Epithelial cell of proximal tubule (primary cell): ENCODE data around the gene NOTO. TPM values are rescaled to one million over a fixed set of nuclear protein-coding genes. Genes with fewer than 3 reads are reported as not detected.

Experiments
- DNase-seq: peaks from one replicate; pipeline ENCODE4 v3.0.0-alpha.2; 2011; ENCODE audit warnings: low read depth
- H3K4me3 ChIP-seq: 2 replicates; pipeline ENCODE4 v1.5.1; 2011; ENCODE audit warnings: low read depth, mild to moderate bottlenecking, low read length
- total RNA-seq: library from RNA; depleted of rRNA; stranded (reverse); fragments of >200 nt; gene quantifications from 2 replicates; pipeline ENCODE4 v1.2.3, GENCODE V29; 2015
- TF ChIP-seq, protein P1 (sequence below): conservative IDR thresholded peaks from 2 replicates; pipeline ENCODE4 v1.5.1; 2012; ENCODE audit warnings: low read depth, mild to moderate bottlenecking, low read length

The NOTO gene
- total RNA-seq, 1 donor from 2014 or later: not detected

- TF ChIP-seq, protein P1, sequence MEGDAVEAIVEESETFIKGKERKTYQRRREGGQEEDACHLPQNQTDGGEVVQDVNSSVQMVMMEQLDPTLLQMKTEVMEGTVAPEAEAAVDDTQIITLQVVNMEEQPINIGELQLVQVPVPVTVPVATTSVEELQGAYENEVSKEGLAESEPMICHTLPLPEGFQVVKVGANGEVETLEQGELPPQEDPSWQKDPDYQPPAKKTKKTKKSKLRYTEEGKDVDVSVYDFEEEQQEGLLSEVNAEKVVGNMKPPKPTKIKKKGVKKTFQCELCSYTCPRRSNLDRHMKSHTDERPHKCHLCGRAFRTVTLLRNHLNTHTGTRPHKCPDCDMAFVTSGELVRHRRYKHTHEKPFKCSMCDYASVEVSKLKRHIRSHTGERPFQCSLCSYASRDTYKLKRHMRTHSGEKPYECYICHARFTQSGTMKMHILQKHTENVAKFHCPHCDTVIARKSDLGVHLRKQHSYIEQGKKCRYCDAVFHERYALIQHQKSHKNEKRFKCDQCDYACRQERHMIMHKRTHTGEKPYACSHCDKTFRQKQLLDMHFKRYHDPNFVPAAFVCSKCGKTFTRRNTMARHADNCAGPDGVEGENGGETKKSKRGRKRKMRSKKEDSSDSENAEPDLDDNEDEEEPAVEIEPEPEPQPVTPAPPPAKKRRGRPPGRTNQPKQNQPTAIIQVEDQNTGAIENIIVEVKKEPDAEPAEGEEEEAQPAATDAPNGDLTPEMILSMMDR: no peak
- DNase-seq: no peak
- peak overlapping the region; percentile 88 for H3K4me3 ChIP-seq
Observed at GRCh38 chr2:73235315-73236028, 33.1 kb downstream of the NOTO start.

GRCh38 chr2:73237168-73237567, 34.8 kb downstream of the NOTO start:
- no peak overlapping the region for H3K4me3 ChIP-seq
- TF ChIP-seq, protein P1: no peak
- DNase-seq: no peak

GRCh38 chr2:73238149-73238548, 35.8 kb downstream of the NOTO start:
- TF ChIP-seq, protein P1: no peak
- H3K4me3 ChIP-seq: no peak overlapping the region
- DNase-seq: no peak

DNA sequence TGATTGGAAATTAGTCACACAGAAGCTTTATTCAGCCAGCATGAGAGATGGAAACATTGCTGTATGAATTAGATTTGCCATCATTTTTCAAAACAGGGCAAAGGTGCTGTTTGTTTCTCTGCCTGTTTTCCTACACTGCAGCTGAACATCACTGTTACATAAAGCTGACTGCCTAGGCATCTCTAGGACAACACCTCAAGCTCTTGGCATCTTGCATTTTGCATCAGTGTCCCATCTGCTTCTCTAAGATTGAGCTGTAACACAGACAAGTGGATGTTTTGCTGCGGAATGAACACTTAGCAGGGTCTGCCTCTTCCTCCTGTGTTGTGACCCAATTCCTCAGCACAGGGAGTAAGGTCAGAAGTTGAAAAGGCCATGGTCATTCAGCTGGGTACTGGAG, 36.6 kb downstream of the NOTO start:
- DNase-seq: no peak

DNA sequence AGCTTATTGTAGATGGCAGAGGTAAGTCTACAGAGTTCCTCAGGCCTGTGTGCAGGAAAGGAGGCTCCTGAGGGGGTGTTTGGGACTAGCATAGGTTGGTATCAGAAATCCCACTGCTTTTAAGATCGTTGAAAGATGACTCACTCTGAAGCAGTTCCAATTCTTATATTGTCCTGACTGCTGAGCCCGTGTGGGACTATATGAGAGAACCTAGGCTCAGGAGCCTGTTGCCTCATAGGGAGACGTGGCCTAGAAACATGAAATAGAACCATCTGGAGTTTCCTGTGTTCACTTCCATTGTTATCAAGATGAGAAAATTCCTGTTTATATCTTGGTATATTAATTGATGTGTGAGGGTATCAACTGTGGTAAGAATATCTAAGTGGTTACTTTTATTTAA, 37.4 kb downstream of the NOTO start:
- no peak overlapping the region for H3K4me3 ChIP-seq
- DNase-seq: no peak
- TF ChIP-seq, protein P1: no peak

More for the DNA sequence above, 36.6 kb downstream of the NOTO start:
- TF ChIP-seq, protein P1: no peak
- H3K4me3 ChIP-seq: no peak overlapping the region

- peak; percentile 10 for DNase-seq
- no peak overlapping the region for H3K4me3 ChIP-seq
- TF ChIP-seq, protein P1: no peak
Observed at GRCh38 chr2:73243884-73244570, 41.7 kb downstream of the NOTO start.
